Fibroblast of mammary gland (primary cell): ENCODE data around the gene IL20RB.
A peak's percentile ranks its signal among the peaks of the same experiment; 100 is the strongest.

Experiments used
- DNase-seq: peaks from one replicate; pipeline ENCODE4 v3.0.0-alpha.2; 2010; ENCODE audit warnings: low read depth
- H3K4me3 ChIP-seq: 2 replicates; pipeline ENCODE4 v1.5.1; 2011; ENCODE audit warnings: low read depth, mild to moderate bottlenecking, low read length, moderate library complexity; ENCODE audit not compliant: control insufficient read depth
- CTCF ChIP-seq: conservative IDR thresholded peaks from 2 replicates; pipeline ENCODE4 v1.5.1; 2011; ENCODE audit warnings: low read depth, low read length, inconsistent platforms; ENCODE audit not compliant: control insufficient read depth, insufficient read depth

The IL20RB gene

GRCh38 chr3:136931606-136932005, 26.2 kb upstream of the IL20RB start:
- DNase-seq: no peak
- TF ChIP-seq CTCF: no peak
- no peak overlapping the region for H3K4me3 ChIP-seq

- DNase-seq: peak; percentile 37
- no peak for TF ChIP-seq CTCF
- no peak overlapping the region for H3K4me3 ChIP-seq
Observed at GRCh38 chr3:136932523-136932922, 25.3 kb upstream of the IL20RB start.

- TF ChIP-seq CTCF: no peak
- H3K4me3 ChIP-seq: no peak overlapping the region
Observed at GRCh38 chr3:136932978-136933772, 24.6 kb upstream of the IL20RB start.

GRCh38 chr3:136937175-136937574, 20.6 kb upstream of the IL20RB start:
- no peak for TF ChIP-seq CTCF
- H3K4me3 ChIP-seq: no peak overlapping the region
- no peak for DNase-seq

More at GRCh38 chr3:136932978-136933772, 24.6 kb upstream of the IL20RB start:
- no peak for DNase-seq

- no peak for TF ChIP-seq CTCF
- no peak for DNase-seq
- no peak overlapping the region for H3K4me3 ChIP-seq
Observed at GRCh38 chr3:136937851-136938250, 19.9 kb upstream of the IL20RB start.

GRCh38 chr3:136938334-136938733, 19.4 kb upstream of the IL20RB start:
- no peak for TF ChIP-seq CTCF
- H3K4me3 ChIP-seq: no peak overlapping the region
- DNase-seq: peak; percentile 70
